HG02885 (cell line): Measurements from ENCODE around the gene NALCN.
"Not testable (repeated sequence)": the region's sequence is repeated elsewhere in the genome, so short reads cannot be mapped to it uniquely, and the experiment has no call there.

ENCODE experiments used
- ATAC-seq: cut with Tn5 transposase; IDR thresholded peaks from one replicate; pipeline ENCODE4 v1.9.1; 2021; ENCODE audit warnings: mild to moderate bottlenecking; ENCODE audit not compliant: unreplicated experiment, poor library complexity

The NALCN gene

DNA sequence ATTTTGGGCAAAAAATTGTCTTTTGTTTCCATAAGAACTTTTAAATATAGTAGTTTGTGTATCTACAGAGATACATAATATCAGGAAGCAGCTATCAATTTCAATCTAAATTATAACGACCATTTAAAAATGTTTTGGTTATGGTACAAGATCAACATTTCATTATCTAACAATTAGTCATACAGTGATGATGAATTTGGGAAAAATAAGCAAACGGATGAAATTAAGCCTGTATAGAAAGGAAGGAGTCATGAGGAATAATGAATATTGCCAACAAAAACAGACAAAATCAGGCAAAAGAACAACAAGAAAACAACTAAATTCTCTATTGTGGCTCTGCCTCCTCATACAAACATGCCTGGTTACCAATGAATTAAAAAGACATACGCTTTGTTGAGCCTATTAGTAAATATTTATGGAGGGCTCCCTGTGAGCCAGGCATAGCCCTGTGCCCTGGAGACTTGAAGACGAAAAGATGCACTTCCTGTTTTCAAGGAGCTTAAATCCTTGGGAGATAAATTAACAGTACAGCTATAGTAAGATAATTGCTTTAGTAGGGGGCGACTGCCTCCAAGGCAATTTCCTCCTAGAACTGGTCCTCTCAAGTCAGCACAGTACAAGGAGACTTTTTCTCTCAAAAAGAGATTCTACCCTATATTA lies 73.0 kb downstream of the NALCN start:
- no peak for ATAC-seq

DNA sequence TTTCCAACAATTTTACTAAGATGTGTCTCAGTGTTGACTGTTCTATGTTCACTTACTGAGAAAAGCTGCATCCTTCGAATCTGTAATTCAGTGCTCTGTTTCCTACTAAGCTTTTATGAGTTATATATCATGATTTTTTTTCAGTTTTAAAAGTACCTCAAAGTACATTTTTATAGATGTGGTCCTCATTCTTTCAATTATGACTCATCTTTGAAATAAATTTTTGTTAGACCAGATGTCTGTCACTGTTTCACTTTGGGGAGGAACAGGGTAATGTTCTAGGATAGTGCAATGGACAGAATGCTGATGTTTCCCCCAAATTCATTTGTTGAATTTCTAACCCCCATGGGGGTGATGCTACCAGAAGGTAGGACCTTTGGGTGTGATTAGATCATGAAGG lies 74.8 kb downstream of the NALCN start:
- no peak for ATAC-seq

DNA sequence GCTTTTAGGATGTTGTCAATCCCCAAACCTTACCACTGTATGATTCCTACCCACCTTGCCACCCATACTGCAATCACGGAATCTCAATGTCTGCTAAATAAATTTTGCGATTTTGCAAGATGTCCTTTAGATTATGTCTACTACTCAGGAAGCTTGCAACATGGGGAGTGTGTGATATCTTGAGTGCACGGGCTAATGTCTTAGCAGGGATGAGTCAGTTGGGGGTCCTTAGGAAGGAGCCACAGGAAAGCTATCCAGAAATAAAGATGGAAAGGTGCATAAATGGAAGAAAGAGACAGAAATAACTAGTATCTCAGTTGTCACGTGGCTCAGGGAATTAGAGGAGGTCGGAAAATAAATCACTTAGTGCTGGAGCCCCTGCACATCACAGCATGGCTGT lies 77.1 kb downstream of the NALCN start:
- no peak for ATAC-seq

DNA sequence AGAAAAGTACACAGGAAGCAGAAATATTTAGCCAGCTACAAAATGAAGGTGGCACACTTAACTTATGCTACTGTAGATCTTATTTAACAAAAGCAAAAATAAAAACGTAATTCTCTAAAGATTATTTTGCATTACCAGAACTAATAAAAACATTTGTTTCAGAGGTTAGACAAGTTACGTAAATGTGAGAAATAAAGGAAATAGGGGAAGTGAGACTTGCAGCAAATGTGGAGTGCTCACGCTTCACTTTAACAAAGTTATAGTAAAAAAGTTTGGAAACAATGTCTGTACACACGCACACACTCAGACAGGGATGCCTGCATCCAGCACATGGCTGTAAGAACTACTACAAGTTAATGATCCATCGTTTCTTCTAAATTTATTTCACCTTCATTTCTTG lies 83.7 kb downstream of the NALCN start:
- ATAC-seq = no peak

DNA sequence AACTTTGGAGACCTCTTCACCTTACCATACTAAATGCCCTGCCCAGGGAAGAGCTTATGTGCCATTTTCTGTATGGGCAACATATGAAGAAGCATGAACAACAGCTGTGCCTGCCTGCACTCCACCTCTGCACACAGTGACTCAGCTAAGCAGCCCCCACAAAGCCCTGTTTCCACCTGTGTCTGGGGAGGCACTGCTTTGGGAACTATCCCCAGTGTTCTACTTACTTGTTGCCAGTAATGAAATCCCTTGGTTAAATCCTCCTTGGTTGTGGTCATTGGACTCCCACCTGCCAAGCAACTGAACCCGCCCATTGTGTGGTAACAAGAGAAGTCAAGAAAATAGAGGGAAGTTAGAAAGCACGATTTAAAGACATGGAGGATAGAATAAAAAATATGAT lies 84.6 kb downstream of the NALCN start:
- ATAC-seq = no peak

DNA sequence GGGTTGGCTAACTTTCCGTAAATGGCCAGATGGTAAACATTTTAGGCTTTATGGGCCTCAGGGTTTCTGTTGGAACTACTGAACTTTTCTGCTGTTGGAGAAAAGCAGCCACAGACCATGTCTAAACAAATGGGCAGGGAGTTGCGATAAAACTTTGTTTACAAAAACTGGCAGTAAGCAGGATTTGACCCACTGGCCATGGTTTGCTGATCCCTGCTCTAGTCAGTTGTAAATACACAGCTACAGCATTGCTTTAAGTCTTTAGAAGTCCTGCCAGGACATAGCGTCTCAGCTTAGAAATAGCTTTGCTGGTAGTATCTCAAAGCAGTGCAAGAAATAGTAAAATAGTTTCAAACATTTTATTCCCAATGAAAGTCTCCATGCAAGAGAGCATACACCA lies 88.4 kb downstream of the NALCN start:
- ATAC-seq = no peak

DNA sequence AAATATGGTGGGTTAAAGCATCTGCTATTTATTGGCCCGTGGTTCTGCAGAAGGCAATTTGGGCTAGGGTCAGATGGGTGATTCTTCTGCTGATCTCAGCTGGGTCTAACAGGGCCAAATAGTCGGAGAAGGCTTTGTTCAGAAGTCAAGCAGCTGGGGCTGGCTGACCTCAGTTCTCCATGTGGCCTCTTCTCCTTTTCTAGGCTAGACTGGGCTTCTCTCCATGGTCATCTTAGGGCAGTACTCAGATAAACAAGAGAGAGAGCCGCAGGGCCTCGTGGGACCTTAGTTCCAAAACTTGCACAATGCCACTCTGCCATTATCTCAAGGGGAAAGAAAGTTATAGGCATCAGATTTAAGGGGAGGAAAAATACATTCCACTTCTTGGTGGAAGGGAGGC lies 89.6 kb downstream of the NALCN start:
- ATAC-seq = no peak

DNA sequence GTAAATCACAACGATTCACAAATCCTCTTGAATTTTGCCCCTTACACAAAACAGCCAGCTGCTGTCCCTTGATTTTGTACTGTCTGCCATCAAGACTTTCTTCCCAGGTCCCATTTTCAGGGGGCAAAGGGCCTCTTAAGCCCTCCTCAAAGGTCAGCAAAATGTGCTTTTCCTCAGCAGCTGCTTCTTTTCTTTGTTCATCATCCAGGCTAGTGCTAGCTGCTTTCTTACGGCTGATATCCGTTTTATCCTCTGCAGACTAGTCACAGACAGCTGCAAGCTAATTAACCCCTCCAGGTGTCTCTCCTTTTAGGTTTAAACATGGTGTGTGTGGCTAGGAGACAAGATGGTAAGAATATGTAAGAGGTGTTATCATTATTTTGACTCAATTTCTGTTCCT lies 90.9 kb downstream of the NALCN start:
- ATAC-seq = no peak

DNA sequence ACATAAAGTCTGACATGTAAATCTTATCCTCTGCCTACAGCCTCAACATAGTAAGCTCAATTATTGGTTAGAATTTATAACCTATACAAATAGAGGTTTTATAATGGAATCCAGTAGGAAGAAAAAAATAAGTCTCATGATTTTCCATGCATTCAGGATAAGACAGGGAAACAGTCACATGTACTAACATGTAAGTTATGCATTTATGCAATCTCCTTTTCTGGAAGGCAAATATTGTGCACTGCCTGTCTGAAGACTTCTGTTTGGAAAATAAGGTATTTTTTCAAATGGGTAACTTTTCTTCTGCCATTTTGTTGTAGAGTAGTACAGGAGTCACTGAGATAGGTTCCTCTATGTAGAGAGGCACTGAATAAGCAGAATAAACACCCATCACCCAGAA lies 92.7 kb downstream of the NALCN start:
- ATAC-seq = no peak

DNA sequence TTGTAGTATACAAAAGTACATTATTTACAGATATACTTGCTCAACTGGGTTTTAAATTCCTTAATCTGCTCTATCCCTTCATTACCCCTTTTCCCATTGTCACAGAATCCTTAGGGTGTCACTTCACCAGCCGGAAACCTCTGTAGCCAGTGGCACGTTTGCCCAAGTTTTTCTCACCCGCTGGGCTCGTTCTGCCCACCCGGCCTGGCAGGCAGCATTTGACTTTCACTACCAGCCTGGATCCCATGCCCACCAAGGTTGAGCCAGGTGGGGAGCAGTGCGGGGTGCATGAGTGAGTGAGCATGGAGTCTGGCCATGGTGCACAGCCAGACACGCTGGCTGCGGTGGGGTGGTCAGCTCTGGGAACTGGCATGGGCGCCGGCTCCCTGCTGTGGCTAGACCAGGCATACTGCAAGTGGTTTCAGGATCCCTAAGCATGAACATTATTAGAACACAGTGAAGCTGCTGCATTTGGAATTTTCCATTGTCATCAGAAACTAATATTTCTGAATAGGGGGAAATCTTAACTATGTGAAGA lies 98.3 kb downstream of the NALCN start:
- ATAC-seq = no peak

DNA sequence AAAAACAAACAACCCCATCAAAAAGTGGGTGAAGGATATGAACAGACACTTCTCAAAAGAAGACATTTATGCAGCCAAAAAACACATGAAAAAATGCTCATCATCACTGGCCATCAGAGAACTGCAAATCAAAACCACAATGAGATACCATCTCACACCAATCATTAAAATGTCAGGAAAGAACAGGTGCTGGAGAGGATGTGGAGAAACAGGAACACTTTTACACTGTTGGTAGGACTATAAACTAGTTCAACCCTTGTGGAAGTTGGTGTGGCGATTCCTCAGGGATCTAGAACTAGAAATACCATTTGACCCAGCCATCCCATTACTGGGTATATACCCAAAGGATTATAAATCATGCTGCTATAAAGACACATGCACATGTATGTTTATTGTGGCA lies 102.8 kb downstream of the NALCN start:
- ATAC-seq = not testable (repeated sequence)

DNA sequence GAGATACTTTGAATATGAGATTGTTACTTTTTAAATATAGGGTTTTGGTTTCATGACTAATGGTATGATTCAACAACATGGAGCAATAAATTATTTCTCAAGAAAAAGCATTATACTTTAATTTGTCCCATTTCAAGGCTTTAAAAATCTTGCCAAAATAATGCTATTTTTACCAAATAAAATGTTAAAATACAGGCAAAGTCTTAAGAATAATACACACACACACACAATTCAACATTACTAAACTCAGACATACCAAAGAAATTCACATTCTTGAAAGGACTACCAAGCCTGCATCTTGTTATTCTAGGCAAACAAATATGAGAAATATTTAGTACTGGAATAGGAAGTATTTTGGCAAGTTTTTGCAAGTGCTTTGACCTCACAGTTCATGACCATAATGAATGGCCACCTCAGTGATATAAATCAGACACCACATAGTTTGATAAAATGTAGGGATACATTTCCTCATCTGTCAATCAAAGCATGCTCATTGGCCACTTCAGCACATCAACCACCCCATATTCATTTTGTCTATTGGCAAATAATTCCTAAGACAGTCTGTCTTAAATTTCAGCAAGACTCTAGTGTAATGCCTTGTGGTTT lies 107.2 kb downstream of the NALCN start:
- no peak for ATAC-seq

DNA sequence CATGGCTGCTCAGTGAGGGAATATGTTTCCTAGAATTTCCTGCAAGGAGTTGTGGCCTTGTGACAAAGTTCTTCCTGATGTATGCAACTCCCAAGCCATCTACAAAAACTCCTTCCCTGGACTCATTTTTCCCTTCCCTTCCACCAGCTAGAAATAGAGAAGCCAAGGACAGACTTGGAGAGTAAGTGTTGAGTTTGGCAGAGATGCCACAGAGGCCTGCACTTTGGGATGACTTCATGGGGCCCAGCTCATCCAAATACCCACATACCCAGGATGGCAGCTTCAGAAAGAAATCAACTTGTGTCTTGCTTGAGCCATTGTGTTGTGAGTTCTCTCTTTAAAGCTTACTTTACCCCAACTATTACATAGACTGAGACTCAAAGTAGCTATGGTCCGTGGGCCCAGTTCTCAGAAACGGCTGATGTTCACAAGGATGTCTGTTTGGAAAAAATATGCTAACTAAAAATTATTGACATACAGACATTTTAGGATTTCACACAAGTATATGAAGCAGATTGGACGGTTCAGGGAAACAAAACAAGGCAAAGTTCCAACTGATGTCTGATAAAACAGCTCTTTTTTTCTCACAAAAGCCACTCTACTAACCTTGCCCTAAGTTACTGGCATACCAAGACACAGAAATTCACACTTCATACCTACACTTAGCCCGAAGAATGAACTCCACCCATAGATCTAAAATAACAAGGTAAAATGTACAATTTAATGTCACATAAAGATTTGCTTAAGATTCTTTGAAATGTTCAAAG lies 107.9 kb downstream of the NALCN start:
- ATAC-seq = no peak

DNA sequence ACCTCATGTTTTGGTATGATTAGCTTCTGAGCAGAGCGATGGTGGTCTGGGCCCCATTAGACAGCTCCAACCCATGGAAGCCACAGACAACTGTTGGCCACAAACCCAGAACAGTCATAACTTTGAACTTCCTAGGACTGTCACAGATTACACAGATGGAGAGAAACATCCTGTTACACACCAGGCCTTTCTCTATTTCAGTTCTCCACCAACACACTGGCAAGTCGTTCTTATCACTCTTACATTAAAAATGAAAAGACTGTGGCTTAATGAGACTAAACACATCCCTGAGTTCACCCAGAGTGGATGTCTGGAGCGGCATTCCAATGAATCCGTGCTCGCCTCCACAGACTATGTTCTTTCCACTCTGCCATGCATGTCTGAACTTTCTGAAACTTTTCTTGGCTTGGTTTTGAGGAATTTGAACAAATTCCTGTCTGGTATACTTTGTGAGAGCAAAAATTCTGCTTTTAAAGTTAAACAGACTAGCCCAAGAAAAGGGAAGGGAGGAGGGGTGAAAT lies 109.1 kb downstream of the NALCN start:
- ATAC-seq = no peak

DNA sequence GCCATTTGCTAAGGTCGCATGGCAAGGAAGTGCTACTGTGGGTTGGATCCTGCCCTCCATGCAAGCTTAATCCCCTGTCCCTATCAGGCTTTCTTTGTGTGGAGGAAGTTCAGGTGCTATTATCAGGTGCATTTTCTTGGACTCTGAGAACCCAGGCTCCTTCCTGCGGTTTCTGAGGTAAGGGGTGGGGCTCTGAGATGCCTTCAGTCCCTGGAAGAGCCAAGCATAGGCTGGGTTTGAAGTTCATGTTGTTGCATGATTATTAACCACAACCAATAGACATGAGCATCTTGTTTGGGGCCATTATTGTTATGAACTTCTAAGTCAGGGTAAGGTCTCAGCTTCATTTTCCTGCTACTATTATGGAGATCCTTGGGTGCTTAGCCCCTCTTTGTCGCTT lies 109.5 kb downstream of the NALCN start:
- no peak for ATAC-seq

DNA sequence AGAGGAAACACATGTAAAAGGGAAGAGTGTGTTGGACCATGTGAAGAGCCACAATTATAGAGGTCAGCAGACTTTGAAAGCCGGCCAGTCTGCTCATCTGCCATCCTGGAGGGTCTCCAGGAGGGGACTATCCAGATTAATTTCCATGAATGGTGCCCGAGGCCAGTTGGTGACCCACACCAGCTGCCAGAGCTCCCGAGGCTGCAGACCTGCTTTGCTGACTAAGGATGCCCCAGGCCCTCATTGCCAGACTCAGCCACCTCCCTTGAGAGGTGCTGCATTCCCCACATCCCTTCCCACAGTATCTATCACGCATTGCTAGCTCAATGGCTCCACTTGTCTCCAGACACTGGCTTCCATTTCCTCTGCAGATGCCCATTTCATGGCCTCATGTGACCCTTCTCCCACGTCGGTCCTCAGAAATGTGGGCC lies 110.3 kb downstream of the NALCN start:
- ATAC-seq = no peak

DNA sequence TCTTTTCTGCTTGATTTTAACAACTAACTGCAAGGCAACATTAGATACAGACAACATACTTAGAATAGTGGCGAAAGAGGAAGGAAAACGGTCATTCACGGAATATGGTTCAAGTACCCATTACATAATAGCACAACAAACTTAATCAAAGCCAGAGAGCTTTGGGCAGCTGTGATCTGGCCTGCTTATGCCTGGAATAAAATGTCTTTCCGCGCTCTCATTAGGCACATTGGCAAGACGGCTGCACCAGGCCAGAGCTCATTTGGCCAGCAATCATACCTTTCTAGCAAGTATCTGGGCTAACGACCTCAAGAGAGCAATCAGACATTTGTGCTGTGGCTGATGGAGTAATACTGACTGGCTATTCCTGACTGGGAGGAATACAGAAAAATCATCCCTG lies 112.8 kb downstream of the NALCN start:
- ATAC-seq = no peak

DNA sequence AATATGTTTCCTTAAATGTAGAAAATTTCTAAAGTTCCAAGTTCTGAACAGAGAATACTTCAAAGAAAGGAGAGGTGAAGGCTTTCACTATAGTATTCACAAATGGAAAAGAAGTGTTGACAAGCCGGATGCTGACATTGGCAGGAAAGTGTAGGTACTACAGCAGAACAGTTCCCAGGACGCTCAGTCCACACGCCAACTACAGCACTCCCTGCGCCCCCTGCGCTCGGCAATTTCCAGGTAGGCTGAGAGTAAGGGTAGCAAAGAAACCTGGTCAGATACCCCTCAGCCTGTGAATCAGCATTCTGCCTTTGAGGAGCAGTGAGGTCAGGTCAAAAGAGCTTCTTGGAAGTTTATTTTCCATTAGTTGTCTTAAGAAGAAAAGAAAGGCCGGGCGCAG lies 115.3 kb downstream of the NALCN start:
- no peak for ATAC-seq

DNA sequence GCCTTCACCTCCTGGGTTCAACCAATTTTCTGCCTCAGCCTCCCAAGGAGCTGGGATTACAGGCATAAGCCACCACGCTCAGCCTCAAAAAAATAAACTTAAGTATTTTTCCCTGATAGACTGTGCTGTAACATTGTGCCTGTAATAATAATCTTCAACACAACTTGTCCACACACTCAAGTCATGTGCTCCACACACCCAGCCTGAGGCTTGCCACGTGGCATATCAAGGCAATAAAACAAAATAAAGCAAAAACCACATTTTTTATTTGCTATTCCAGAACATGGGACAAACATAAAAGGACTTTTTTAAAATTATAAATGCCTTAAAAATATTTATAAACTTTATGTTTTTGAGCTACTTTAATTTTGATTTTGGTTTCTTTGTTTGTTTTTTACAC lies 115.8 kb downstream of the NALCN start:
- ATAC-seq = no peak

DNA sequence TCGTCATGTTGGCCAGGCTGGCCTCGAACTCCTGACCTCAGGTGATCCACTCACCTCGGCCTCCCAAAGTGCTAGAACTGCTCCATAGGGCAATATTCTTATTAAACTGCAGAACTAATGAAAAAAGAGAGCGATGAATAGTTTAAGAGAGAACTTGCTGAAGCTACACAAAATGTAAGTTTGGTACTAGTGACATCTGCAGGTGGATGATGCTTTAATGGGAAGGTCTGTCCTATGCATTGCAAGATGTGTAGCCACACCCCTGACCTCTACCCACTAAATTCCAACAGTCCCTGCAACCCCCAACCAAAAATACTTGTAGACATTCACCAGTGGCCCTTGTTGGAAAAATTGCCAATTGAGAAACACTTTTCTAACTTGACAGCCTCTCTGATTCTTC lies 117.8 kb downstream of the NALCN start:
- ATAC-seq = no peak

DNA sequence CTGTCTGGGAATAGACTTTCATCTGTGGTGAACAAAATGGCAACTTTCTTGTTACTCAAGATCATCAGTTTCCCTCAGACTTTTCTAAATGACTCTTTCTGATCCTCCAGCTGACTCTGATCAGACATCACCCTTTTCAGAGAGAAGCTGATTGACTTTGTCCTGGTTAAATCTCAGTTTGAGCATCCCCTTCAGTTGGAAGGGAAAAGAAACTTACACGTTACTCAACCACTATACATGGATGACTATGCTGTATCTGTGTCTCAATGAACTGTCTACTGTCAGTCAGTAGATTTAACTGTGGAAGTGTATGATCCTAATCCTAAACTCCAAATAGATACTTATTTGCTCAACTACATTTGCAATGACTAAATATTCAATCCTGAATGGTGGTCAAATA lies 118.5 kb downstream of the NALCN start:
- no peak for ATAC-seq
